LNCaP clone FGC (cell line): Measurements from ENCODE around the gene CD9.
A peak's percentile ranks its signal among the peaks of the same experiment; 100 is the strongest.

ENCODE experiments used
- DNase-seq: peaks from one replicate; pipeline ENCODE4 v3.0.0-alpha.2; 2011; ENCODE audit warnings: low read depth
- H3K4me3 ChIP-seq: 2 replicates; pipeline ENCODE4 v1.5.1; 2011; ENCODE audit warnings: mild to moderate bottlenecking, low read depth, low read length, control low read depth
- TF ChIP-seq, protein P1 (sequence below): IDR thresholded peaks from 2 replicates; pipeline ENCODE4 v1.5.1; 2012; ENCODE audit warnings: mild to moderate bottlenecking; ENCODE audit not compliant: control insufficient read depth, insufficient read depth; ENCODE audit errors: extremely low read depth

The CD9 gene

DNA sequence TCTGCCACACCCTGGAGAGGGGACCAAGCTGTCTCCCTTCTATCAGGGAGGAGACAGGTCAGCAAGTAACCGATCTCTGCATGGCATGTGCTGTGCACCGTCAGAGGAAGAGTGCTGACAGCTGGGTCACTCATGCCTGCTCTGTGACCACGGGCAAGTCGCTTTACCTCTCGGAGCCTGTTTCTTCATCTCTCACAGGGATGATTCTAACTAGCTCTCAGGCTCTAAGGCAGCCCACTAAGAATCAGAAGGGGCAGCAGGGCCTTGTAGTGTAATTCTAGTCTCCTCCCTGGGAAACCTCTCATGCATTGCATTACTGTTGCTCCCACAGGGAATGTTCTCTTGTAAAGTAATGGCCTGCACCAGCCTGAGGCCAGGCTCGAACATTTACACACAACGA, 11.9 kb downstream of the CD9 start:
- DNase-seq: no peak
- H3K4me3 ChIP-seq: no peak overlapping the region
- TF ChIP-seq, protein P1, sequence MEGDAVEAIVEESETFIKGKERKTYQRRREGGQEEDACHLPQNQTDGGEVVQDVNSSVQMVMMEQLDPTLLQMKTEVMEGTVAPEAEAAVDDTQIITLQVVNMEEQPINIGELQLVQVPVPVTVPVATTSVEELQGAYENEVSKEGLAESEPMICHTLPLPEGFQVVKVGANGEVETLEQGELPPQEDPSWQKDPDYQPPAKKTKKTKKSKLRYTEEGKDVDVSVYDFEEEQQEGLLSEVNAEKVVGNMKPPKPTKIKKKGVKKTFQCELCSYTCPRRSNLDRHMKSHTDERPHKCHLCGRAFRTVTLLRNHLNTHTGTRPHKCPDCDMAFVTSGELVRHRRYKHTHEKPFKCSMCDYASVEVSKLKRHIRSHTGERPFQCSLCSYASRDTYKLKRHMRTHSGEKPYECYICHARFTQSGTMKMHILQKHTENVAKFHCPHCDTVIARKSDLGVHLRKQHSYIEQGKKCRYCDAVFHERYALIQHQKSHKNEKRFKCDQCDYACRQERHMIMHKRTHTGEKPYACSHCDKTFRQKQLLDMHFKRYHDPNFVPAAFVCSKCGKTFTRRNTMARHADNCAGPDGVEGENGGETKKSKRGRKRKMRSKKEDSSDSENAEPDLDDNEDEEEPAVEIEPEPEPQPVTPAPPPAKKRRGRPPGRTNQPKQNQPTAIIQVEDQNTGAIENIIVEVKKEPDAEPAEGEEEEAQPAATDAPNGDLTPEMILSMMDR: no peak

DNA sequence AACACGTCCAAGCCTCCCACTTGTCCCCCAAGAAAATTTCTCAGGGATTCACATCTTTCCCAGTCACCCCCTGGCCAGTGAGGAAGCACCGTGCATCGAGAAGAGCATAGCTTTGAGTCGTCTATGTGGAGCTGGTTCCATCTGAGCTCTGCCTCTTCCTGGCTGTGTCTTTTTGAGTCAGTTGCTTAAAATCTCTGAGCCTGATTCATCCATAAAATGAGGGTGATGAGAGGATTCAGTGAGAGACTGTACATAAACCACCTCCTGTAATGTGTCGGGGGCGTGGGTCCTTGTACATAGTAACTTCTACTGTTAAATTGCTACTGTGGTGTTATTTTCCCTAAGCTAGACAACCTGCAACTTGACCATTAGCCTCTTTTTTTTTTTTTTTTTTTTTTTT, 13.8 kb downstream of the CD9 start:
- TF ChIP-seq, protein P1: no peak
- H3K4me3 ChIP-seq: no peak overlapping the region
- no peak for DNase-seq

DNA sequence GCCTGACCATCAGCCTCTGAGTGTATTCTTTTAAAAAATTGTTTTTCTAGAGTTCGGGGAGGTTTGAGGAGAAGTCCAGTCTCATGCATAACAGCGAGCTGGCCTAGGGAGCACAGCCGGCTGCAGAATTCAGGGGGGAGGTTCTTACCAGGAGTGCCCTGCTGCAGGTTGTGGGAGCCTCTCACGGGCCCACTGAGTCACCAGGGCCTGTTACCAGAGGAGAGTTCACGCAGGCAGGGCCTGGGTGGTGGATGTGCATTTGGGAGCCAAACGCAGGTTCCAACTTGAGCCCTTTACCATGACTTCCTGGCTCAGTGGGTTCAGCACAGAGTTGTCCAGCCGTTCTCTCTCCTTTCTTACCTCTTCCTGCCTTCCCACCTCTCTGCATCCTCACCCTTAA, 14.4 kb downstream of the CD9 start:
- TF ChIP-seq, protein P1: no peak
- DNase-seq: no peak
- H3K4me3 ChIP-seq: no peak overlapping the region

DNA sequence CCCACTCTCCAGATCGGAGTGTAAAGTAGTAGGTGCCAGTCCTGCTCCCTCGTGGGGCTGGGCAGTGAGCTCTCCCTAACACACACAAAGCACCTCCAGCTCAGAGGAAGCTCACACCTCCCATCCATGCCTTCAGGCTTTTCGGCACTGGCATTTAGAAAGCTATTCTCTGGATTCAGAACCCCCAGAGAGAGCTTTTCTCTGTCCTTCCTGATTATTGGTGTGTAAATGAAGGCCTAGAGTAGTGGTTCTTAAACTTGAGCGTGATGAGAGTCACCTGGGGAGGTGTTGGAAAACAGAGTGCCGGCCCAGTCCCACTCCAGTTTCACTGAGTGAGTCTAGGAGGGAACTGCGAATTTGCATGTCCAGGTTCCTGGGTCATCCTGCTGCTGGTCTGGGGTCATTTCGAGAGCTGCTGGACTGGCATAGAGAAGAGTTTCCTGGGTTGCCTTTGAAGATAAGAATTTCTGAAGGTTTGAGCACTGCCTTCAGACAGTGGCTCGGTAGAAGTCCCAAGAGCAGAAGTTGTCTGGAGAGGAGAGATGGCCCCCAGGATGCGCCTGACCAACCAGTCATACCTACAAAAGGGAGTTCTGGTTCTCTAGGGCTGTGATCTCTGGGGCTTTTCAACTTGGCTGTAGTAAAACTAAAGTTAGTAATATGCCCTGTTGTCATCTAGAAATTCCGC, 15.1 kb downstream of the CD9 start:
- H3K4me3 ChIP-seq: peak overlapping the region; percentile 0; the same call in 1 of the 2 replicates
- no peak for DNase-seq
- TF ChIP-seq, protein P1: no peak

DNA sequence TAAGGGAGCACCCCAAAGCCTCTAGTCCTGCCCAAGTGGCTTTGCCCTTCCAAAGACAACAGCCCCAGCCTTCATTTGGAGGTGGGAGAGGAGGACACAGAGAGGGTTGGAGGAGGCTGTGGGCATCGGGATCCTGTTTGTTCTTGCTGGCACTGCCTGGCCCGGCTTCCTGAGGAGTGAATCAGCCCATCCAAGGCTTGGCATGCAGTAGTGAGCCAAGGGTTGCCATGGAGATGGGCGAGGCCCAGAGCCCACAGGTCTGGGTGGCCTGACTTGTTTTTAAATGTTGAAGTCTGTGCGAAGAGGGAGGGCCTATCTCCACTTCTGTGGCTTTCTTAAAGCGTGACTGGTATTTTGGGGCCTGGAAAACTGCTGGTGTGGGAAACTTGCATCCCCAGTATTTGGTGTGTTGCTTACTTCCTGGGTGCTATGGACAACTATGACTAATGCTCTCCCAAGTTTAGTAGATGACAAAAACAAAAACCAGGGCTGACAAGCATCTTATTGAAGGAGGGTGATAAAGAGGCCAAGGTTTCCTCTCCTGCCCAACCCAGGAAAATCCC, 15.8 kb downstream of the CD9 start:
- peak; percentile 97 for DNase-seq
- TF ChIP-seq, protein P1: no peak
- H3K4me3 ChIP-seq: peak overlapping the region; percentile 1

DNA sequence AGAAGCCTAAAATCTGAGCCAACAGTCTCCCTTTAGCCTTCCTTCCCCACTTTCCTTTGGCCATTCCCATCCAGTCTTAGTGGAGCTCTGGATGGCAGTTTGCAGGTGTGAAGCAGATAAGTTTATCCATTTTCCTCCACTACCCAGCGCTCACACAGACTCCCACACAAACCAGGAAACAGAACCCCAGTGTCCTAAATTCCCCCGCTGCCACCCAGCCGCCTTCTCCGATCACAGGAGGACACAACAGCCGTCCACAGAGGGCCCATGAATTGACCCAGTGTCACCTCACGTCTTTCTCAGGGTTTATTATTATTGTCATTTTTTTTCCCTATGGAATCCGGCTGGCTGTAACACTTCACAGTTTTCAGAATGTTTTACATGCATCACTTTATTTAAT, 16.4 kb downstream of the CD9 start:
- H3K4me3 ChIP-seq: peak overlapping the region; percentile 1; the same call in 1 of the 2 replicates
- no peak for DNase-seq
- TF ChIP-seq, protein P1: no peak
